WERI-Rb-1 (cell line): ENCODE data around the gene SLC25A28.

Source experiments
- DNase-seq: peaks from one replicate; pipeline ENCODE4 v3.0.0-alpha.2; 2020
- H3K27ac ChIP-seq: fragments of 250-450 bp; sonication (Bioruptor Pico); 2 replicates; pipeline ENCODE4 v1.5.1; 2020; ENCODE audit warnings: mild to moderate bottlenecking, moderate library complexity
- H3K27me3 ChIP-seq: fragments of 250-450 bp; sonication (Bioruptor Pico); 2 replicates; pipeline ENCODE4 v1.5.1; 2021; ENCODE audit warnings: mild to moderate bottlenecking, low read depth, moderate library complexity; ENCODE audit not compliant: insufficient read depth, severe bottlenecking
- H3K36me3 ChIP-seq: fragments of 250-450 bp; sonication (Bioruptor Pico); 2 replicates; pipeline ENCODE4 v1.5.1; 2020; ENCODE audit warnings: mild to moderate bottlenecking, moderate library complexity
- H3K4me3 ChIP-seq: 2 replicates; pipeline ENCODE4 v1.5.1; 2011; ENCODE audit warnings: low read depth, mild to moderate bottlenecking, control low read depth, low read length
- H3K9me3 ChIP-seq: fragments of 250-450 bp; sonication (Bioruptor Pico); 2 replicates; pipeline ENCODE4 v1.5.1; 2021; ENCODE audit warnings: mild to moderate bottlenecking, moderate library complexity; ENCODE audit not compliant: severe bottlenecking
- CTCF ChIP-seq: IDR thresholded peaks from 2 replicates; pipeline ENCODE4 v1.5.1; 2011; ENCODE audit warnings: low read depth, mild to moderate bottlenecking, control low read depth, inconsistent platforms, low read length

SLC25A28 gene, protein sequence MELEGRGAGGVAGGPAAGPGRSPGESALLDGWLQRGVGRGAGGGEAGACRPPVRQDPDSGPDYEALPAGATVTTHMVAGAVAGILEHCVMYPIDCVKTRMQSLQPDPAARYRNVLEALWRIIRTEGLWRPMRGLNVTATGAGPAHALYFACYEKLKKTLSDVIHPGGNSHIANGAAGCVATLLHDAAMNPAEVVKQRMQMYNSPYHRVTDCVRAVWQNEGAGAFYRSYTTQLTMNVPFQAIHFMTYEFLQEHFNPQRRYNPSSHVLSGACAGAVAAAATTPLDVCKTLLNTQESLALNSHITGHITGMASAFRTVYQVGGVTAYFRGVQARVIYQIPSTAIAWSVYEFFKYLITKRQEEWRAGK

GRCh38 chr10:99619851-99620710, at the start of gene SLC25A28:
Gene SLC25A28, minus strand, starts transcription at chr10:99620439. Its CDS starts 104 bp downstream, at chr10:99620335.
- peak; percentile 17 for DNase-seq
- TF ChIP-seq CTCF: no peak

DNA sequence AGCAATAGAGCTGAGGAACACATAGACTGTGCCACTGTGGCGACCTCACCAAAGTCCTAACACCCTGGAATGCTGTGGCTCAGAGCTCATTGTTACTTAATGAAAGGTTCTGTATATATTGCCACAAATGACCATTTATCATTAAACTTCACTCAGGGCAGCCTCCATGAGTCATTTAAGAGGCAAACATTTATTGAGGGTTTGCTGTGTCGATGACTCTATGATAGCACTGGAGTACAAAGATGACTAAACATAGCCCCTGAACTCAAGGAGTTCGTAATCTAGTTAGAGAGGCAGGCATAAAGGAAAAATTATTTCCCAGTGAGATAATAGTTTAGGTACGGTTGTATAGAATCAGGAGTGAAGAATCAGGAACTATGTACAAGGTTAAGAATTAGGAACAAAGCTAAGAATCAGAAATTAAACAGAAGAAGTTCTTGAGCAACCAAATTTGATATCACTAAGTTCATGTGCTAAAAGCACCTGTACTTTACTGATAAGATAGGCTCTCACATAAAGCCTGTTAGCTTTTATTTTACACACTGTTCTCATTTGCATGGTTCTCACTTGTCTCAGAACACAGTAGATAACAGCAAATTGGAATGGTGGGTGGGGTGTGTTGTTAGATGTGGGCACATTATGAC, 47.0 kb upstream of the SLC25A28 start:
- no peaks in the 10 kb centered on the region for H3K27me3 ChIP-seq
- no peak overlapping the region for H3K4me3 ChIP-seq
- H3K27ac ChIP-seq: no peak overlapping the region
- H3K36me3 ChIP-seq: peaks cover 8% of the 10 kb centered on the region
- DNase-seq: no peak
- no peaks in the 10 kb centered on the region for H3K9me3 ChIP-seq
- TF ChIP-seq CTCF: no peak

More at GRCh38 chr10:99619851-99620710, at the start of gene SLC25A28:
- Histone ChIP-seq H3K27ac (peak within 1 kb of the TSS; percentile 97), H3K36me3 (peaks cover 6% of the 10 kb centered on the region), H3K27me3 (no peaks in the 10 kb centered on the region), H3K9me3 (no peaks in the 10 kb centered on the region), H3K4me3 (peak within 1 kb of the TSS; percentile 90)

DNA sequence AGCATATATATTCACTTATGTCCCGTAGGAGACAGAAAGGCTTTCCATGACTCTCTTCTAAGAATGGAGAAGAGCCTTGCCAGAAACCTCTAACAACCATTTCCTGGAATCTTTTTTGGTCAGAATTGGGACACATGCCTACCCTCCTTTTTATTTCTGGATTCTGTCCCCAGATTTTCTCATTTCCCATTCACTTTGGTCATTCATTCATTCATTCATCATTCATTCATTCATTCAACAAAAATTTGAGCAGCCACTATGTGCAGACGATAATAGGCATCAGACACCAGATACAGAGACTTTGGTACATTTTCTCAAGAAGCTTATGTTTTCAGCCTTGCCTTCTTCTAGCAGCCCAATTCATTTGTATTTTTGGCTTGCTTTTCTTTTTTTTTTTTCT, 45.1 kb upstream of the SLC25A28 start:
- peaks cover 14% of the 10 kb centered on the region for H3K36me3 ChIP-seq
- no peak overlapping the region for H3K27ac ChIP-seq
- no peak for TF ChIP-seq CTCF

DNA sequence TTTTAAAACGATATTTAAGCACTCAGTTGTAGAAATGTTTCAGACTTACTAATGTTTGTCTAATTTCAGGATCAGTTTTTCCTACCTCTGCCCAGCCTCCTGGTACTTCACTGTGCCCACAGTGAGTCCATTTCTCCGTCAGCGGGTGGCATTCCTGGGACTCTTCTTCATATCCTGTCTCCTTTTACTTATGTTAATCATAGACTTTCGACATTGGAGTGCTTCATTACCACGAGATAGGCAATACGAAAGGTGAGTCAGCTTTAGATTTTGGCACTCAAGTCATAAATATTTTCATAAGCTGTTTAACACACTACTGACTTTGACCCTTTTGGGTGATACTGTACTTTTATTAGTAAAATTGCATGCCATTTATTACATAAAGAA, 41.1 kb upstream of the SLC25A28 start:
- no peak for DNase-seq
- no peak for TF ChIP-seq CTCF

More for the DNA sequence above, 45.1 kb upstream of the SLC25A28 start:
- H3K4me3 ChIP-seq: no peak overlapping the region
- H3K9me3 ChIP-seq: no peaks in the 10 kb centered on the region
- no peak for DNase-seq
- no peaks in the 10 kb centered on the region for H3K27me3 ChIP-seq

DNA sequence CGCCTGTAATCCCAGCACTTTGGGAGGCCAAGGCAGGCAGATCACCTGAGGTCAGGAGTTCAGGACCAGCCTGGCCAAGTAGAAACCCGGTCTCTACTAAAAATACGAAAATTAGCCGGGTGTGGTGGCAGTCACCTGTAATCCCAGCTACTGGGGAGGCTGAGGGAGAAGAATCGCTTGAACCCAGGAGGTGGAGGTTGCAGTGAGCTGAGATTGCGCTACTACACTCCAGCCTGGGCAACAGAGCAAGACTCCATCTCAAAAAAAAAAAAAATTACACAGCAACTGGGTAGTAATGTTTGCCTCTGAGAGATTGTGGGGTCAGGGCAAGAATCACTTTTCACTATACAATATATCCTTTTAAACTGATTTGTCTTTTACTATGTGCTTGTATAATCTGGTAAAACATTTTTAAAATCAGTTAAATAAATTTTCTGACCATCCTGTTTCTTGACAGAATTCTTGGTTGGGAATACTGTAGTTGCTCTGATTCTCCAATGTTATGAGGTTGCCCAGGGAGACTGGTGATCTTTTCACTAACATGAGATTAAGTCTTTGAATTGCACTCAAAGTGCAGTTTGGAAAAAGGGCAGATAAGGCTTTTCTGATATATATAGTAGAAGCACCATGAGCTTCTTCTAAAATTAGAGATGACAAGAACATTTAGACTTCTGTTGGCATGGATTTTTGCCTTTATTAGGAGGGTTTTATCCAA, 40.6 kb upstream of the SLC25A28 start:
- no peak for TF ChIP-seq CTCF
- H3K27me3 ChIP-seq: no peaks in the 10 kb centered on the region
- no peak overlapping the region for H3K27ac ChIP-seq
- DNase-seq: no peak
- H3K4me3 ChIP-seq: no peak overlapping the region
- peaks cover 12% of the 10 kb centered on the region for H3K36me3 ChIP-seq
- no peaks in the 10 kb centered on the region for H3K9me3 ChIP-seq

More for the DNA sequence above, 41.1 kb upstream of the SLC25A28 start:
- Histone ChIP-seq H3K27me3 (no peaks in the 10 kb centered on the region), H3K27ac (no peak overlapping the region), H3K9me3 (no peaks in the 10 kb centered on the region), H3K4me3 (no peak overlapping the region), H3K36me3 (peaks cover 12% of the 10 kb centered on the region)
